GM19324 (cell line): Measurements from ENCODE around the gene BORCS6.
A peak's percentile ranks its signal among the peaks of the same experiment; 100 is the strongest.
"Not testable (repeated sequence)": the region's sequence is repeated elsewhere in the genome, so short reads cannot be mapped to it uniquely, and the experiment has no call there.

Source experiments
- ATAC-seq: cut with Tn5 transposase; IDR thresholded peaks from one replicate; pipeline ENCODE4 v1.9.1; 2021; ENCODE audit warnings: mild to moderate bottlenecking, moderate library complexity; ENCODE audit not compliant: unreplicated experiment, low FRiP score

The BORCS6 gene

DNA sequence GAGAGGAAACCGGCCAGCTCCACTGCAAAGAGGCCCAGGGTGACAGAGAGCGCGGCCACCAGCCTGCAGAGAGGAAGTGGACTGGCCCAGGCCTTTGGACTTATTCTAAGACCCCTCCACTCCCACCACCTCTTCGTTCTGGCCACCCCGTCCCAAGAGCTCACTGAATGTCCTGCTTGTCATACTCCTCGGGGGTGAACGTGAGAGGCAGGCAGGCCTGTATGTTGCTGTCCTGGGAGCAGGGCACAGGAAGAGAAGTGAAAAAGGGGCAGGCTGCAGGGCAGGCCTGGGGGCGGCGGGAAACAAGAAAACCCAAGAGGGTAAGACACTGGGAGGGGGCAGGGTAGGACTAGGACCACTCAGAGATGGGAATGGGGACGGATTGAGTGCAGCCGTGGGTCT is 14.2 kb downstream of the BORCS6 start:
- ATAC-seq, result no peak

DNA sequence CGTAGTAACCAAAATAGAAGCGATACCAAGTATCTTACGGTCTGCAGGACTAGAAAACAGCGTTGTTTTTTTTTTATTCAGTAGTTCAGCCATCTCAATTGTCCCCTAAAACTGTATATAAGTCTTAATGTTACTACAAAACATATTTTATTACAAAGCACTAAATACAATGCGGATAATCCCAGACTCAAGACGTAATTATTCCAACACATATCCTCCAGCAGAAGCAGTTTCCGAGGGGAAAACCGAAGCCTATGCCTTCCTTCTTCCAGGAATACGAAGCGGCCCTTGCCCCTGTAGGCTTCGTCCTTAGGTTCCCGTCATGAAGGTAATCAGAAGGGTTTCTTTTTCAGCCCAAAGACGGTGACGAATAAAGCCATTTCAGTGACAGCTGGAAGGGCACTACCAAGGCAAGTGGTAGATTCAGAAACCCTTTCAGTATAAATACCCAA is 16.1 kb downstream of the BORCS6 start:
- ATAC-seq, result no peak

DNA sequence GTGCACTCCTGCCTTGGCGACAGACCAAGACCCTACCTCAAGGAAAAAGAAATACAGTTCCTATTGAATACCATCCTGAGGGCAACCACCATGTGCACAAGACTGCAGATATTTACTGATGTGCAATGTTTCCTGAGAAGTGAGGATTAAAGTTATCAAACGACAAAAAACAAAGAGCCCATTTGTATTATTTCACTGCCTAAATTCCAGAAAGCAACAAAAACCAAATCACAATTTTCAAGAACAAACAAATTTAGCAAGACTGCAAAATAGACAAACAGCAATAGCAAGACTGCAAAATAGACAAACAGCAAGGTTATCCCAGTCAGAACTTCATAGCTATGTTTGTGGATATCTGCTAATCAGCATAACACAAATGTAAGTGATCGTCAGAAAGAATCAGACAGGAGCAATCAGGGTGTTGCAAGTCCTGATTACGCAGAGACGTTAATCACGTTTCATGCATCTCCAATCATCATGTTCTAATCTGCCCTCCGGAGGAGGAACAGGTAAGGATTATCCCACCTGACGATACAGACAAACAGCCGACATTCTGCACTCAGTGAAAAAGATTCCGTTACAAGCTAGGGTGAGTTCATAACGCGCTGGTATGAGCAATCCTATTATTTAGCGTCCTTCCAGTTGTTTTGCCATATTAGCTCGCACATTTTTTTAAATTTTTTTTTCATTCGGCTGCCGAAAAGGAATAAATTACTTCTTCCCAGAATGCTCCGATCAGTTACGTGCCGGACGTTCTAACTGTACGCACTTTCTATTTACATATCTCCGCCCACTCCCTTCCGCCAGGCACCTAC is 16.7 kb downstream of the BORCS6 start:
- ATAC-seq, result peak; percentile 74

DNA sequence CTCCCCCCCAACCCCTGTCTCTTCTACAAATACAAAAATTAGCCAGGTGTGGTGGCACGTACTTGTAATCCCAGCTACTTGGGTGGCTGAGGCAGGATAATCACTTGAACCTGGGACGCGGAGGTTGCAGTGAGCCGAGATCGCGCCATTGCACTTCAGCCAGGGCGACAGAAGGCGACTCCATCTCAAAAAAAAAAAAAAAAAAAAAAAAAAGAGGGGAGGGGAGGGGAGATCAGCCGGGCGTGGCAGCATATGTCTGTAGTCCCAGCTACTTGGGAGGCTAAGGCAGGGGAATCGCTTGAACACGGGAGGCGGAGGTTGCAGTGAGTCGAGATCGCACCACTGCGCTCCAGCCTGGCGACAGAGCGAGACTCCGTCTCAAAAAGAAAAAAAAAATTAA is 19.8 kb downstream of the BORCS6 start:
- not testable (repeated sequence) for ATAC-seq

DNA sequence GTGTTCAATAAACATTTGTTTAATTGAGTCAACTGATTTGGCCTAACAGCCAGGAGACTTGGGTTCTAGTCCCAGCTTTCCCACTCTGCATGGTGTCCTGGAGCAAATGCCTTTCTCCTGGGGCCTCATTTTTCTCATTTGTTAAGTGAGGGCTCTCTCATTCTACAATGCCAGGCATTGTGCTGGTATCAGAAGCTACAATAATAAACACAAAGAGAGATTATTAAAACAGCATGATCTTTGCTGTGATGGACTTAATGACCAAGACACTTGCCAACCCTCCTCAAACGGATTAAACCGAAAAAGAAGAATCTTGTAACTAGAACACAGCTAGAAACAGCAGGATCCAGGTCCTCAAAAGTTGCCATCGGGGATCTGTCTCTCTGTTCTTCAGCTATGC is 22.5 kb downstream of the BORCS6 start:
- ATAC-seq, result no peak

DNA sequence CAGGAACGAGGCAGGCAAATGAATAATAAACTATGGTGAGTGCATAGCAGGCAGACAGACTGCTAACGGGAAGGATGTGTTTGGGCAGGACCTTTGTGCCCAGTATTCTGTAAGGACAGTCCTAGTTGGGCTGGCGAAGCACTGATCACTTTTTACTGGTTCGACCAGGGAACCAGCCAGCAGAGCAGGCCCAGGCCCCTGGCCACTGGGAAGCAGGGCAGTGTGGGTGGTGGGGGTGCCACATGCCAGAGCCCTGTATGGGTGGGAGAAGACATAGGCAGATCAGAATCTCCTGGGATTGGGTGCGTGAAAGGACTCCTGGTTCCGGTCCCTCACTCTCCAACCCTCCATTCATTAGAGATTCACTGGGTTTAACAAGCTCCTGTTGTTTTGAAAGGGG is 23.2 kb downstream of the BORCS6 start:
- no peak for ATAC-seq

DNA sequence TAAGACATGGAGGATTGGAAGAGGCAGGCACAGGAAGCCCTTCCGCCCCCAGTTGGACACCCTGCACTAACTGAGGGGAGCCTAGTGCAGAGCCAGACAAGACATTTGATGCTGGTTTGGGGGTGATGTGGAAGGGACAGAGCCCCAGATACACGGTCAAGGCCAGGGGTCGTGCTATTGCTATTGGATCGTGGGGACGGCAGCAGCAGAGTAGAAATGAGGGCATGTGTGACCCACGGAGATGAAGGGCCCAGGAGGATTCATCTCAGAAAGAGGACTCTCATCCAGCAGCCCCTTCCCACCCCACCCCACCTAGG is 25.2 kb downstream of the BORCS6 start:
- no peak for ATAC-seq

DNA sequence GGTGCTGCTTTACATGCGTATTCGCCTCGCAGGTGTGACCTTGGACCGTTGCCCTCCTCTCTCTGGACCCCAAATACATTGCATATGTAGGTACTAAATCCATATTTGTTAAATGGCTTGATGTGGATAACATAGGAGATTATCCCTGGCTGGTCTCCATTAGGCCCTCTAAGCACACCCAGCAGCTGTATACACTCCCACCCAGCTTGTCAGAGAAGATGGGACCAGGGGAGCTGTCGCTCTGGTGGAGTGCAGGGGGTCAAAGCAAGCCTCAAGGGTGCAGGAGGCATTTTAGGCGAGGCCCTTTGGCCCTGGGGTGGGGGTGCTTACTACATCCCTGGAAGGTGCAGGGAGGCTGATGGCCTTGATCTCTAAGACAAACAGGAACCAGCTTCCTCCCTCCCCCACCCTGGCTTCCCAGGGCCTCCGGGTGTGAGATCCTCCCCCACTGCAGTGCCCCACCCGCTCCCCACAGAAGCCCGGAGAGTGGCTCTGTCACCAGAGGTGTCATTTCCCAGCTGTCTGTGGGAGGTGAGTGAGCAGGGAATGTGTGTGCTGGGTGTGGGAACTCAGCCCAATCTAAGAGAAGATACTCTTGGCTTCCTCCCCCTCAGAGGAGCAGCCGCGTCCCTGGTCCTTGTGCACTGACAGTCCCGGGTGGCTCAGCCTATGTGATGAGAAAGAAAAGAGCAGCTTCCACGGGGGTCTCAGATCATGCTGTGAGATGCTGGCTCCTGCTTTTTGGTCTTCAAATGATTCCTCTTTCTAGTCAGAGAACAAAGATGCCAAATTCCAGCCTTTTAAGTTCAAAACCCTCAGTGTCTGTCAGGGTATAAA is 25.8 kb downstream of the BORCS6 start:
- no peak for ATAC-seq

DNA sequence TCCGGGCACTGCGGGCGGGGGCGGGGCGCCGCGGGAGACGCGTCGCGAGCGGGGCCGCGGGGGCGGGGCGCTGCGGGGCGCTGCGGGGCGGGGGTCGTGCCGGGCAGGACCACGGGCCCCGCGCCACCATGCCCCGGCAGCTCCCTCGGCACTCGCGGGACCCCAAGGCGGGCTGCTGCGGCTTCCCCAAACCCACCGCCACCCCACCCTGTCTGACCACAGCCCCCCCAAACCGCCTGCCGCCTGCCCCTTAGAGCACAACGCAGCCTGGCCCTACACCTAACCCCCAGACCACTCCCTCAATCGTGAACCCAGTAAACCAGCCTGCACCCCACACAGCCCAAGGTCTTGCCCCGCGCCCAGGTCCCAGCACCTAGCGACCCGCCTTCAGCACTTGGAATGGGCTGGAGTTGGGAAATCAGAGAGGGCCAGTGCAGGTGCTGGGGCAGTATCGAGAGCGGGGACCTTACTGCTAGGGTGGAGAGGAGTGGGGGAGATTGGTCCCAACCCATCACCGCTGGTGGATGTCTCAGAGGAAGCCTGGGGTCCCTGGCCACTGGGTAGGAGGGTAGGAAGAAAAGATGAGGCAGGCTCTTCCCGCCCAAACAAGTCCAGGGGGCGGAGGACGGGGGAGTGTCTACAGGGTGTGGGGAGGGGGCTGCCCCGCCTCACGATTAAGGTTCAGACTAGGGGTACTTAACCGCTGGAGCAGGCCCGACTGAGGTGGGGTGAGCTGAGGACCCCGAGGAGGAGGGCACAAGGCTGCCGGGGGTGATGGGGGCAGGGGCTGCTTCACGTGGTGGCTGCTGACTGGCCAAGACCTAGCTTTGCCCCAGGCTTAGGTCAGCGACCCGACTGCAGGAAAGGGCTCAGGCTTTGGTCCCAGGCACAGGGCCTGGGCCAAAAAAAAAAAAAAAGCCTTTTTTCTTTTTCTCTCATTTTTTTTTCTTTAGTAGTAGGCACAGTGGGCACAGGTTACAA is 26.7 kb downstream of the BORCS6 start:
- peak; percentile 8 for ATAC-seq

DNA sequence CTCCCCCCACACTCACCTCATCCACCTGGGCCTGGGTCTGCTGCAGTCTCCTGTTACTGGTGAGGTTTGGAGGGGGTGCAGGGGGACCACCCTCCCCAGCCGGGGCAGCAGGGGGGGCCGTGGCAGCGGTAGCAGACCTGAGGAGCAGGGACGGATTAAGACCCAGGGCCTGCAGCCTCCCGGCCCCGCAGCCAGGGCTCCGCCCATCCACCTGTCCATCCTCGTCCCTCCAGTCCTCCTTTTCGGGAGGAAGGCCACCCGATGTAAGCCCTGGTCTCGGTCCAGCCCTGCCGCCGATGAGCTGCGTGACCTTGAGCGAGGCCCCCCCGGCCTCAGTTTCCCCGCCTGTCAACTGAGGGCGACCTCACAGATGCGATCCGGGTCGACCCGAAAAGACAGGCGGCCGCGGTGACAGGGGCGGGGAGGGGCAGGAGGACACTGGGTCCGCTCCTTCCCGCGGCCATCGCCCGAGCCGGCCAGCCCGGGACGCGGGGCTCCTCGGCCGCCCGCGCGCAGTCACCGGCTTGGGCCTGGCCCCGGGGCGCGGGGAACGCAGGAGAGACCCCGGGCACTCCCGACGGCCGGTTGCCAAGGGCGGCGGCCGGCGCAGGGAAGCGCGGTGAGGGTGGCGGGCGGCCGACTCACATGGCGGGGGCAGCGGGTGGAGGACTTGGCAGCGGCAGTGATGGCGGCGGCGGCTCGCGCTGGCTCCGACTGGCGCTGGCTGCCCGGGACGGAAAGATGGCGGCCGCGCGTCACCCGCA is 27.6 kb downstream of the BORCS6 start, which contains the start of gene VAMP2:
Gene VAMP2 (minus strand): TSS at position 716 of the 764 bp plus-strand sequence. CDS start 69 bp downstream, at position 647.
- ATAC-seq, result peak; percentile 45

DNA sequence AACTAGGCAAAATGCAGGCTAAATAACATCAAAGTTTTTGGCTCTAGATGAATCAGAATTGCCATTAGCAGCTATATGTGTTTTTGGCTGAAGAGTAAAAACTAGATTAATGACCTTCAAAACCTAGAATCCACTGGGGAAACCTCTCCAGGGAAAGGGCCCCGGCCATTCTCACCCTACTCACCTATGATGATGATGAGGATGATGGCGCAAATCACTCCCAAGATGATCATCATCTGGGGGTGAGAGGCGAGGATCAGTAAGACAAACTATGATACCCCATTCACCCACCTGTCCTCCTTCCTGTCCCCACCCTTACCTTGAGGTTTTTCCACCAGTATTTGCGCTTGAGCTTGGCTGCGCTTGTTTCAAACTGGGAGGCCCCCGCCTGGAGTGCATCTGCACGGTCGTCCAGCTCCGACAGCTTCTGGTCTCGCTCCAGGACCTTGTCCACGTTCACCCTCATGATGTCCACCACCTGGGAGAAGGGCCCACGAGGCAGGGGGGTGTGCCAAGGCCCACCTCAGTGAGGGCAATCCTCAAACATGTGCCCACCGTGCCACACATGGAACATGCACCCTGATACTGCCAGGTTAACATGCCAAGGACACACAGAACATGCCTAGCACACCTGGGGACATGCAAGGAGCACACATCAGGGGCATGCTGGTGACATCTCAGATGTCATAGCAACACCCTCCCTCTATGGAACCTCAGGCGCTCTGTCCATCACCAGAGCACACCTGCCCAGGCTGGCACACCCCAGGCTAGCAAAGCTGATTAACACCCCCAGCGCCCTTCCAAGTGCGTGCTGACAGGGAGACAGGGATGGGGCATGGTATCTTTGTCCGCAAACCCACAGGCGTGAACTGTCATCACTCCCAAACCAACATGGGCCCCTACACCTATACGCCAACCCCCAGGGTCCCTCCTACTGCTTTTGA is 28.4 kb downstream of the BORCS6 start:
- no peak for ATAC-seq

DNA sequence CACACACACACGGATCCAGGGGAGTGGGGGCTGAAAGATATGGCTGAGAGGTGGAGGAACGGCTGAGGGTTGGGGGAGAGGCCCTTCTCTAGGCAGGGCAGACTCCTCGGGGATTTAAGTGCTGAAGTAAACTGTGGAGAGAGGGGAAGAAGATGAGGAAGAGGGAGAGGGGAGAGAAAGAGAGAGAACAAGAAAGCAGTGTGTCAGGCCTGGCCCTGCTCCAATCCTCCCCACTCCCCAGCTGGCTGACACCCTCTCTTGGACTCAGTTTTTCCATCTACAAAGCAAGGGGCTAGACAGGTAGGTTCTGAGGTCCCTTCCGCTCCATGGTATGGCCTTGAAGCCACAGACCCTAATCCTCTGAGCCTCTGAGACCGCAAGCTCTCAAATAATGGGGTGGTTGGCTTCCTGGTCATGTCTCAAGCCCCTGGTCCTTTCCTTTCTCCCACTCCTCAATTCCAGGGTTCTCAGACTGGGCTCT is 29.2 kb downstream of the BORCS6 start:
- ATAC-seq, result no peak

DNA sequence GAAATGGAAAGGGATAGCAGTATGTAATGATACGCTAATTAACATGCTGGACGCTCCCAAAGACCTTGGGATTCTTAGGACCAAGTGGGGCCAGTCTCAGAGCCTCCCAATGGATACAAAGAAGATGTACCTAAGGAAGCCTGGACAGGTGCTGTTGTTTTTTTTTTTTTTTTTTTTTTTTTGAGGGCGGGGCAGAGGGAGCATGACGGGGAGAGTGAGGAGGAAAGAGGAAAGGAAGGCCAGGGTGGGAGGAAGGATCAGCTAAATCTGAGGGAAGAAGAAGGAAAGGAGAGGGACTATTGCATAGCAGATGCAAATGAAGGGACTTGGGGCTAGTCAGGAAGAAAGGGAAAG is 29.8 kb downstream of the BORCS6 start:
- no peak for ATAC-seq

DNA sequence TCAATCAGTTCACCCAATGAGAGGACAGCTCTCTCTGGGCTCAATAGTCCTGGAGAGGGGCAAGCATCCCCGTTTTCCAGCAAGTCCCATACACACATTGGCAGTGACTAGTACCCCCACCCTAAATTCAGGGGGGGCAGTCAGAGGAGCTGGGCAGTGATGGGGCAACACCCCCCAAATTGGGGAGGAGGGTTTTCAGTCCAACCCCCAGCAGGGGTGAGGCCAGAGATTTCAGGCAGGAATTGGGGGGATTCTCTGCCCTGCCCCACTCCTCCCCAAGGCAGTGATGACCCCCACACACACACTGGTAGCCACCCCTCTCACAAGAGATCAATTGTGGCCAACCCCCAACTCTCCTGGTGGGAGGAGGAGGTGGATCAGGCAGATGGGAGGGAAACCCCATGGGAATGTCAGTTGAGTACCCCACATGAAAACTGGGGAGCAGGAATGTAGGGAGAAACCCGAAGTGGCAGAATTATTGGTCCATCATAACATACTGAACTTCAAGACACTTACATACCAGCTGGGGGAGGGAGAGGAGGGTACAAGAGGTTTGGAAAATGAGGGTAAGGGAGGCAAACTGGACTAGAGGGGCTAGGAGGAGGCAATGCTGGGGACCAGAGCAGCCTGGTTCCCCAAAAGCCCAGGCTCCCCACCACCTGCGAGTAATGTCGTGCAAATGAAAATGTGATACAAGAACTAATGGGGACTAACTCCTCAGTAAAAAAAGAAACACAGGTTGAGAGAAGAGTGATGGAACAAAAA is 30.3 kb downstream of the BORCS6 start:
- no peak for ATAC-seq

DNA sequence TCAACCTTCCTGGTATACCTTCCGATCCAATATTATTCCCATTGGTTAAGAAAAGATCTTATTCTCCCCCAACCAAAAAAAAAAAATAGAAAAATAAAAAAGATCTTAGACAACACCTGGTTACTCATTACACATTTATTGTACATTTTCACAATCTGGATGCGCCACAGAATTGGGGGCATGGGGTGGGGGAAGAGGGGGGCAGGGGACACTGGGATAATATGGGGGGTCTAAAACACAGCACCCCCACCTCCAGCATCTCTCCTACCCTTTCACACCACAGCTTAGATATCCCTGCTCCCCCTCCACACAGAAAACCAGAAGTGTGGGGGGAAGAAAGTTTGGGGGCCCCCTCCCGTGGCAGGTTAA is 31.0 kb downstream of the BORCS6 start:
- ATAC-seq, result no peak

DNA sequence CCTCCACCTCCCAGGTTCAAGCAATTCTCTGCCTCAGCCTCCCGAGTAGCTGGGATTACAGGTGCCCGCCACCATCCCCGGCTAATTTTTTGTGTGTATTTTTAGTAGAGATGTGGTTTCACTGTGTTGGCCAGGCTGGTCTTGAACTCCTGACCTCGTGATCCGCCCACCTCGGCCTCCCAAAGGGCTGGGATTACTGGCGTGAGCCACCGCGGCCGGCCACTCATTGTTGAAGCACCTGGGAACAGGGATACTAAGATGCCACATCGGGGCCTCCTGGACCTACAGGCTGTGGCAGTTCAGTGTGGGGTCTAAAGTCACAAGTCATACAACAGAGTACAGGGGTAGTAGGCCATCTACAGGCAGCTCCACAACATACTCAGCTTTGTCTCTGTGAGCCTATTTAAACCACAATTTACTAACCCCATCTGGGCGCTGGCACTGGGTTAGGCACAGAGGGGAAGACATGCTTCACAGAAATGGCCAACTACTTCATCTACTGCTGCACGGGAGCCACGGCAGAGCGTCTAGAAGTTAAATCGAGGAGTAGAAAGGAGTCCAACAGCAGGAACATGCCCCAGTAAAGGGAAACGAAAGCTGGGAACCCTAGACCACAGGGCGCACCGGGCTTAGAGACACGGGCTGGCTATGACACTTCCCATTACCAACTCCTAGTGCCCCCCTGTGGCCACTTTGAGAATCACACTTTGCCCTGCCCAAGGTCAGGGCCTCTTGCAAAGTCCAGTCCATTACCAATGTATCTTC is 31.5 kb downstream of the BORCS6 start:
- ATAC-seq, result no peak

DNA sequence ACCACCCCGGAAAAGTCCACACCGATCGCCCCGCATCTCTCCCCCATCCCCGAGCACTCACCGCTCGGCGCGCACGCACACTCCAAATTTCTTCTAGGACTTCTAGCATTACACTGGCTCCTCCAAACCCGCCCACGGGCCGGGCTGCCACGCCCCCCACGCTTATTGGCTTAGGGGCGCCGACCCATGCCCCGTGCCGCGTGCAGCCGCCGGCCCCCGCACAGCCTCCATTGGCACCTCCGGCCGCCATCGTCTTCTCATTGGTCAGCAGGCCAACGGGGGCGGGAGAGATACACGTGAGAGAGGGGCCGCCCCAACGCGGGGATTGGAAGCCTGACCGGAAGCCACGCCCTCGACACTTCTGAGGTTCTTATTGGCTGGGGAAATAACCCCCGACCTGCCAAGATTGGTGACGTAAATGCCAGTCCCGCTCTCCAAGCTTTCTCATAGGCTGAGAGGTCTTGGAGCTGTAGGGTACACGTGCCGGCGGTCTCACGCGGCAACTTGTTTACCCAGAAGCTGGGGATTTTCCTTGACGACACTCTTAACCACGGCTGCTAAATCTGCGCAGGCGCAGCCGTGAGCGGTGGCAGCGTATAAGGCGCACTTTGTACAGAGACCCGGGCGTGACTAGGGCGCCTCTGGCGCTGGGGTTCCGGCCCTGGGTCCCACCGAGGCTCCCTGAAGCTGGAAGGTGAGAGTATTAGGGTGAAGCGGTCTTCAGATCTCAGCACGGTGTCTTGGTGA is 33.6 kb downstream of the BORCS6 start:
- ATAC-seq, result peak; percentile 87
